ENCODE results near the gene APH1A. TPM values are rescaled to one million over a fixed set of nuclear protein-coding genes. Genes with fewer than 3 reads are reported as not detected.
A peak's percentile ranks its signal among the peaks of the same experiment; 100 is the strongest.

The APH1A gene
- total and polyA plus RNA-seq, 9 of the 15 experiments (the other 6 are each of a cell fraction or from before 2014, with no cell fraction given), result 5.6 to 123 (median 77.0) TPM

GRCh38 chr1:150256554-150257341 is 12.1 kb downstream of the APH1A start (continued):
- TF ChIP-seq RREB1 (CRISPR knock-in tag; IDR thresholded peaks at IDR 0.05) (no peak), E2F5 (CRISPR knock-in tag; IDR thresholded peaks at IDR 0.05) (0 out of 2 replicates have a peak, but pooled peaks have one; percentile 32)

Measured in K562 (cell line).